Astrocyte of the hippocampus (primary cell): ENCODE data around the gene CRB1.

ENCODE experiments used
- DNase-seq: peaks from one replicate; pipeline ENCODE4 v3.0.0; 2011; ENCODE audit warnings: low read depth, low spot score

CRB1 gene

GRCh38 chr1:197268012-197268411 lies at the start of gene CRB1:
Gene CRB1, plus strand, starts transcription at chr1:197268252. Its CDS starts 161 bp downstream, at chr1:197268413.
- peak; percentile 27 for DNase-seq

GRCh38 chr1:197218857-197219256 lies 49.2 kb upstream of the CRB1 start:
- no peak for DNase-seq

GRCh38 chr1:197222025-197222685 lies 45.9 kb upstream of the CRB1 start:
- no peak for DNase-seq

DNA sequence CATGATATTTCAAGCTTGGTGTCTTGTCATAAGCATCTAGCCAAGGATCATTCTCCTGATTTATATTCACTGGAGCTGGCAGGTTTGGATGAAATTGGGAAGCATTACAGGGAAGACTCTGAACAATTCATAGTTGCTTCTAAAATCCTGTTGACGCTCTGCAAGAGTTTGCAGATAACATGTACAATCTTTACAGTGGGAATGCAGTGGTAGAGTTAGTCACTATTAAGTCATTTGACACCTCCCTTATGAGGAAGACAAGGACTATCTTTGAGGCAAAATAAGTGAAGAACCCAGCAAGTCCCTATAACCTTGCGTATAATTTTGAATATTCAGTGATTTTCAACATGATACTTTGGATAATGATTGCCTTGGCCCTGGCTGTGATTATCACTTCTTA lies 45.3 kb upstream of the CRB1 start:
- DNase-seq = no peak

DNA sequence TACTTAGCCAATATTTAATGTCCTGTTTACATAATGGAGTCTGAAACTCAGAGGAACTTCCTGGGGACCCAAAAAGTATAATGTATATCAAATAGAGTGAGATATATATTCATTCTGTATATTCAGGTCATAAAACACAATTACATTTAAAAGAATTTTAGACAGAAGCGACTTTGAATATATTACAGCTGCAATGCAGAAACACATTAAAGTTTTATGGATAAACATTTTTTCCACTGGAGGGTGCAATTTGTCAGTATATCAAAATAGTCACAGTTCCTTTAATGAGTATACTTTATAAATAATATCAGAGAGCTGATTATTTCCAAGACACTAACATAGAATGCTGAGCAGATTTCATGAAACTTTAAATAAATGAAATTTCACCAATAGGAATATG lies 43.9 kb upstream of the CRB1 start:
- DNase-seq = peak; percentile 20

DNA sequence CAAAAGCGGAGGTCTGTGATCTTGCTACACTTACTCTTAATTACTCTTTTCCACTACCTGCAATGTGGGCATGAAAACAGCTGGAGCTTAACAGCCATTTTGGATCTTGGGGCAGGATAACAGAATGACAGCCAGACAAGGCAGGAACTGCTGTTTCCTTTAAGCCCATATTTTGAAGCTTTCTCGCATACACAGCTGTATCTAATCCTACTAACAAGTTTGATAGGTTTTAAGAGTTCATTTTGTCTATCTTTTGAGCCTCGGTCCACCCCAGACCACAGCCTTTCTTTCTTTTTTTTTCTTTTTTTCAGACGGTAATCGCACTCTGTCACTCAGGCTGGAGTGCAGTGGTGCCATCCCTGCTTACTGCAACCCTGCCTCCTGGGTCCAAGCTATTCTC lies 42.4 kb upstream of the CRB1 start:
- no peak for DNase-seq

DNA sequence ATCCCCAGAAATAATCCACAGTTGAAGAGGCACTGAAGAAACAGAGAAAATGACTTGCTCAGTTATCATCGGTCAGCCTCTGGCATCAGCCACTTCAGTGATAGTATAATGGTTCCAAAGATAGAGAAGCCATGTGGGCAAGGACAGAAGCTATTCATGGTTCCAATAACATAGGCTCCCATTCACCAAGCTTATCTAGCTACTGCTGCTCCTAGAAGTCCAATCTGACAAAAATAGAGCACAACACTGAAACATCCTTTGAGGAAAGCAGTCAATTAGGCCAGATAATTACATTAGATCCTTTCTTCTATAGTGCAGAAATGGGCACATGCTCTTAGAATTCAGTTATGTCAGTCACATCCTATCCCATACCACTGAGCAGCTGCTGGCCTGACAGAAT lies 33.5 kb upstream of the CRB1 start:
- DNase-seq = no peak

GRCh38 chr1:197235355-197235754 lies 32.7 kb upstream of the CRB1 start:
- DNase-seq = no peak

GRCh38 chr1:197247465-197247864 lies 20.6 kb upstream of the CRB1 start:
- DNase-seq = peak; percentile 2

GRCh38 chr1:197249324-197249723 lies 18.7 kb upstream of the CRB1 start:
- DNase-seq = no peak

DNA sequence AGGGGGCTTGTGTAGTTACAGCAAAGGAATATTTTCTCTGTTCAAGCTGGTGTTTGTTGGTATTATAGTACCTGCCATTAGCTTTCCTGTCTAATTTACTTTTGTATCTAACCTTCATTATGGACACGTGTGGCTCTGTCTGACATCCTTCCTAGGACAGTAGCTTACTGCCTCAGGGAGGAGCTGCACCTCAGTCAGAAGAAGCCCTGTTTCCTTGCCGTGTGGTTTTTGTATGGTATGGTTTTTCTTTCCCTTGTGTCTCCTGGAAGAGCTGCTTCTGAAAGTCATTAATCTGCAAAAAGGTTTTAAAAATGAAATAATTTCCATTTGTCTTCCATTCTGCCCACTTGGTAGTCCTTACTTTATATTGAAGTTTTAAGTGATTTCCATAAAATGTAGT lies 17.4 kb upstream of the CRB1 start:
- no peak for DNase-seq

DNA sequence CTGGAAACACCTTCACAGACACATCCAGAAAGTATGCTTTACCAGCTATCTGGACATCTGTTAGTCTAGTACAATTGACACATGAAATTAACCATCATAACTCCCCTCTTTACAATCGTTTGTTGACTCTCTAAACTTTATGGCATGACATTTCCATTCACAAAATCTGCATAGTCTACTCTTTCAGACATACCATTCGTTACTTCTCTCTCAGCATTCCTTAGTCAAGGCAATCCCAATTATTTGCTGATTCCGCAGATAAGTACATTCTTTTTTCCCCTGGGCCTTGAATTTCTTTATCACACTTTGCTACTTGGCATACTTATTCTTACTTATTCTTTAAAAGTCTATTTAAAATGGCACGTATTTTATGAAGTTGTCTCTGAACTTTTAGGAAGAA lies 15.1 kb upstream of the CRB1 start:
- no peak for DNase-seq

DNA sequence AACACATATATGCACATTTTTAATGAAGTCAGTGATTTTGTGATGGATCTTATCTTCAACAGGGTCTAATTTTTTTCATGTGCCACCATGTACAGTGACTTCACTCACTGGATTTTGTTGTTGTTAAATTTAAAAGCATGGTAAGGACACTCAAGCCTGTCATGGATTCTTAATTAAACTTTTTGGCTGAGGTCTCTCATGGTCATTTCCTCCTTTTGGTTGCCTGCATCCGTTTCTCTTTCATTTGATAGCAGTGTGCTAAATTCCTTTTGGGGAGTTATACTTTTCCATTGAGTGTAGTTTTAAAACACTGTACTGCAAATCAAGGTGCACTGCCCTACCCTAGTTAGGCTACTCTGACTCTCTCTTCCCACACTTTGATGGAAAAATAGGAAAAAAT lies 13.2 kb upstream of the CRB1 start:
- DNase-seq = no peak

GRCh38 chr1:197264936-197265567 lies 3.0 kb upstream of the CRB1 start:
- no peak for DNase-seq

DNA sequence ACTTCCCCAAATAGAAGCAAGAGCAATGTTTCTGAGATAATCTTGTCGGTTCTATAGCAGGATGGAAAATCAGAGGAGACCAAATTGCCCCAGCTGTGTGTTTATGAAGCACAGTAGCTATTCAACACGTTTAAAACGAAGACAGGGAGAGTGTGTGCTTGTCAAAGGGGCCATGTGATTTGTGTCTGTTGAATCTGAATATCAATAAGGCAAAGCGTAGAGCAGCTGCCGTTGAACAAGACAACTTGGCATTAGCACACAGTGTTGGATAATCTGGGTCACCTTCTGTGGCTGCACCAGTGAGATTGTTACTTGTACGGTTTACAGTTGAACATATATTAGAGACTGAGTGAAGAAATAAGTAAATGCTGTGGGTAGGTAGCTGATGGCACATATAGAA lies 1.0 kb downstream of the CRB1 start:
- DNase-seq = no peak

DNA sequence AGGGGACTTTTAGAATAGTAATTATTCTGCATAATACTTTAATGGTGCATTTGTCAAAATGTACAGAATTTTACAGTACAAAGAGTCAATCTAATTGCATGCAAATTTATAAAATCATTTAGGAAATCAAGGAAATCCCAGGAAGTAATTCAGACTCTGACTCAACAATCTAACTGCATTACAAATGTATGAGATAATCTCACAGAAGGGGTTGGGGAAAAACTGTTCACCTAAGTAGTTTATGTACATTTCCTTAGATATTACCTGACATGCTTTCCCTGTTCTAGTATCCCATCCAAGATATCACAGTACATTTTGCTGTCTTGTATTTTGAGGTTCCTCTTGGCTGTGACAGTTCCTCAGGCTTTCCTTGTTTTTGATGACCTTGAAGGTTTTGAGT lies 4.7 kb downstream of the CRB1 start:
- peak; percentile 4 for DNase-seq

DNA sequence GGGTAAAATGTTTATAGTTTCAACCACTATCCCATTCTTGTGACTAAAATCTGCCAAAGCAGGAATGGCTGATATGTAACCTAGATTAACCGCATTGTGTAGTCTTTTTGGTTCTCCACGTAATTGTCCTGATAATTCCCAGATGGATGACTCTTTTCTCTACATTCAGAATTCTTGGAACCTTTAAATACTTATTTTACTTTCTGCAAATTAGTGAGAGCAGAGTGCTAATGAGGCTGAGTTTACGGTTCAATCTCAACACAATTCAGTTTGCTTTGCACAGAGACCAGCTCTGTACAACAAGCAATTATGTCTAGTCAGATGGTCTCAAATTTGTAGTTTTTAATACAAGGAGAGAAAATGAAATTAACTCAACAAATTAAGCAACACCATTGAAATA lies 9.1 kb downstream of the CRB1 start:
- DNase-seq = peak; percentile 7

DNA sequence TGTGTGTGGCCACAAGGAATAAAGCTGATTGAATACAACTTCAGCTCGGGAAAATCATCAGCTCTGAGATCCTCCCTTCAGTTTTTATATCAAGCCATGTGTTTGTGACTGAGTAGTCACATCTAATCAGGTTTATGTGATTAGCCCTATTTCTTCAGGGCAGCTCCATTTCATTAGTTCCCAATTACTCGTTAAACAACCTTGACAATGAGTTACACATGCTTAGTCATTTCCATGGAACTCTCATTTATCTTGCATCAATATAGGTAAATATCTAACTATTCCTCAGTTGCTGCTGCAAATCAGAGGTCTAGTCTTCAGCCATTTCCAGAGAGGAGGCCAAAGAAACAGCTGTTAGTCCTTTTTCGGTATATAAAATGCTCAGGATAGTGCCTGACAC lies 16.3 kb downstream of the CRB1 start:
- DNase-seq = no peak

GRCh38 chr1:197284966-197285365 lies 16.9 kb downstream of the CRB1 start:
- DNase-seq = no peak

DNA sequence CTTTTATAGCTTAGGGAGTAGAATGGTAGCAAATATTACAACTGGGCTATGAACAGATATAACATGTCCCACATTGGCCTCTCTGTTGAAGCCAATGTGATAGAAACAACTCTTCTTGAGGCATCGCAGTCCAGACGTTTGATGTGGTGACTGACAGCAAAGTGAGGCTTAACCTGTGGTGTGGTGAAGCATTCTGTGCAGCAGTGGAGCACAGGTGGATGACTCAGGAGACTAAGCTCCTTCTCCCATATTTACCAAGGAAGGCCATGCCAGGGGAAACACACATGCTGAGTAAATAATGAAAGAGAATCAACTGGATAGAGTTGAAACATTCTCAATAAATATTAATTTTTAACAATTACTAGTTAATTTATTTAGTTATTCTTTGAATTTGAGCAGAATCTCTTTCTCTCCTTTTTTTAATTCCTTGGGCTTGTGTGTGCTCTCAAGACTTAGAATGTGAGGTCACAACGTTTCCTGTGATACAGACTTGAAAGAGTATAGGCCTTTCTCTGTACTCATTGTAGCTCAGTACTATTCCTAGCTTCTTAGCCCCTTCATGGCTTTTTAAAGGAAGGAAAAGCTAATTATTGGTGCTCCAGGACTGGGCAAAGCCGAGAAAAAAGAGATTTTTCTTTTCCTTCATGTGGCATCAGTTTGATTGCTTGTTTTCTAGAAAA lies 17.6 kb downstream of the CRB1 start:
- DNase-seq = no peak

- DNase-seq = no peak
These were observed 18.6 kb downstream of the CRB1 start for GRCh38 chr1:197286634-197287033.

DNA sequence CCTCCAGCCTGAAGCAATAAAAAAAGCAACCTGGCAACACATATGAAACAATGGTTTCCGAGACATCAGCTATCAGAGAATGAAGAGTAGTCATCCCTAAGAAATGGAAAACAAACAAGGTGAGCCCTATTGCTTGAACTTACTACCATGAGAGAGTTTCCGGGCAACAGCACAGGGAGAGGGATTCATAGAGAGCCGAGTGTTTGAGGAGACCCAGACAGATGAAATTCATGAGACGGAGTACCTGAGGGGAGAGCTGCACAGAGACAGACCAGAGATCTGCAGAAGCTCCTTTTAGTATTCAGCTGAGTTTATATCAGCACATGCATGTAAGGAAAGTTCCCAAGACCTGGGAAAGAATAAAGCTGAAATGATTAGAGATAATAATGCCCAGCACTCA lies 19.8 kb downstream of the CRB1 start:
- no peak for DNase-seq

DNA sequence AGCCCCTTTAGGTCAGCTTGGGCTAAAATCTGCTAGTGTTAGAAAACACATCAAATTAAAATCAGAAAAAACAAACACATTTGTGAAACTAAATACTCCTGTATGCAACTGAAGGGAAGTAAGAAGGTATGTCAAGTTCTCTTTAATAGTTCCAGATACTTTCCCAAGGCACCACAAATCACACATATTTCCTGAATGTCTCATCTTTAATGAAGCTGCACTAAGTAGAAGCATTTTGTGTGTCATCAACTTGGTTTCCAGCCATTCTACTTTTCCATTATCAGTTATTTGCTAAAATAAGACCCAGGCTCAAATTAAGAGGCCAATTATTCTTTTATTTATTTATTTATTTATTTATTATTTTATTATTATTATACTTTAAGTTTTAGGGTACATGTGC lies 34.7 kb downstream of the CRB1 start:
- DNase-seq = peak; percentile 68
